ENCODE measurements around the gene GPR6.

GPR6 gene

GRCh38 chr6:109978174-109979032 is at the start of gene GPR6:
GPR6 (plus strand) TSS chr6:109978311; CDS start chr6:109979113, 802 bp downstream.
- peak; percentile 32 for DNase-seq

- no peak for DNase-seq
These were observed 43.8 kb upstream of the GPR6 start for GRCh38 chr6:109934293-109934692.

- DNase-seq: no peak
These were observed 38.5 kb upstream of the GPR6 start for GRCh38 chr6:109939654-109940053.

GRCh38 chr6:109944448-109944847 is 33.7 kb upstream of the GPR6 start:
- DNase-seq: no peak

- no peak for DNase-seq
These were observed 33.0 kb upstream of the GPR6 start for GRCh38 chr6:109945091-109945490.

GRCh38 chr6:109946979-109947378 is 31.1 kb upstream of the GPR6 start:
- DNase-seq: no peak

GRCh38 chr6:109949281-109950065 is 28.6 kb upstream of the GPR6 start:
- no peak for DNase-seq

- no peak for DNase-seq
These were observed 22.6 kb upstream of the GPR6 start for GRCh38 chr6:109955491-109955890.

GRCh38 chr6:109958626-109959025 is 19.5 kb upstream of the GPR6 start:
- DNase-seq: no peak

GRCh38 chr6:109961611-109962041 is 16.5 kb upstream of the GPR6 start:
- no peak for DNase-seq

GRCh38 chr6:109962271-109962670 is 15.8 kb upstream of the GPR6 start:
- DNase-seq: no peak

GRCh38 chr6:109963598-109964170 is 14.4 kb upstream of the GPR6 start:
- DNase-seq: no peak

- no peak for DNase-seq
These were observed 13.2 kb upstream of the GPR6 start for GRCh38 chr6:109964949-109965348.

- no peak for DNase-seq
These were observed 11.8 kb upstream of the GPR6 start for GRCh38 chr6:109966299-109966698.

GRCh38 chr6:109977791-109978173 is 329 bp upstream of the GPR6 start:
- no peak for DNase-seq

GRCh38 chr6:109979033-109979921 is 1.2 kb downstream of the GPR6 start:
- no peak for DNase-seq

- no peak for DNase-seq
These were observed 6.3 kb downstream of the GPR6 start for GRCh38 chr6:109984410-109984809.

- no peak for DNase-seq
These were observed 9.1 kb downstream of the GPR6 start for GRCh38 chr6:109987196-109987595.

- DNase-seq: no peak
These were observed 13.3 kb downstream of the GPR6 start for GRCh38 chr6:109991201-109992101.

- DNase-seq: no peak
These were observed 20.2 kb downstream of the GPR6 start for GRCh38 chr6:109998159-109998785.

- DNase-seq: no peak
These were observed 21.6 kb downstream of the GPR6 start for GRCh38 chr6:109999740-110000139.
